HG03175 (cell line): ENCODE results near the gene EGF.
A peak's percentile ranks its signal among the peaks of the same experiment; 100 is the strongest.

Experiments
- ATAC-seq: cut with Tn5 transposase; IDR thresholded peaks from one replicate; pipeline ENCODE4 v1.9.1; 2021; ENCODE audit warnings: mild to moderate bottlenecking, moderate library complexity; ENCODE audit not compliant: unreplicated experiment

Gene EGF

GRCh38 chr4:109989618-109990017 lies 76.9 kb downstream of the EGF start:
- ATAC-seq: no peak

DNA sequence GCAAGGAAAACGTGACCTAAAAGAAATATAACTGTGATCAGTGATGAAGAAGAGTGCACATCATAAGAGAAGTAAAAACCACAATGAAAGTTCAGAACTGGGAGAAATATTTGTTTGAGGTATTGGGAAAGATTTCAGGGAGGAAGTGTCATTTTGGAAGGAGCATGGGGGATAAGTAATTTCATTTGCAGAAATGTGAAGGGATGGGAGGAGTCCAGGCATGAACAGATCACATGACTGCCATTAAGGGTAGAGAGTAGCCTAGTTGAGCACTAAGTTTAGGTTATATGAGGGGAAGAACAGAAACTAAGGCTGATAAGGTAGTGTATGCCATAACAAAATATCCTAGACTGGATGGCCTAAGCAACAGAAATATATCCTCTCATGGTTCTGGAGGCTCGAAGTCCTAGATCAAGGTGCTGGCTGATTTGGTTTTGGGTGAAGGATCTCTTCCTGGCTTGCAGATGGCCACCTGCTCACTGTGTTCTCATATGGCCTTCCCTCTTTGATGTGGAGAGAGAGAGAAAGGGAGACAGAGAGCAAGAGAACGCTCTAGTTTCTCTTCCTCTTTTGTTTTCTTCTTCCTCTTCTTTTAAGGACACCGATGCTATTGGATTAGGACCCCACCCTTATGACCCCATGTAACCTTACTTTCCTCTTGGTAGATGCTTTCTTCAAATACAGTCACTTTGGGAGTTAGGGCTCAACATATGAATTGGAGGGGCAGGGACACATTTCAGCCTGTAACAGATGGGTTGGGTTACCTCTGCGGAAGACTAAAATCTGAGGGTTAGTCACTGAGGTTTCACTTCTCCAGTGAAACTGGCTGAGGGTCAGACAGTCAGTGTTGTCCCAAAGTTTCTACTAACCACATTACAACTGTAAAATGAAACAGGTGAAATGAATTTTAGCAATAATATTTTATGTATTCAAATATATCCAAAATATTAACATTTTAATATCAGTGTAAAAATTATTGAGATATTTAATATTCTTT lies 77.9 kb downstream of the EGF start:
- ATAC-seq: peak; percentile 81

DNA sequence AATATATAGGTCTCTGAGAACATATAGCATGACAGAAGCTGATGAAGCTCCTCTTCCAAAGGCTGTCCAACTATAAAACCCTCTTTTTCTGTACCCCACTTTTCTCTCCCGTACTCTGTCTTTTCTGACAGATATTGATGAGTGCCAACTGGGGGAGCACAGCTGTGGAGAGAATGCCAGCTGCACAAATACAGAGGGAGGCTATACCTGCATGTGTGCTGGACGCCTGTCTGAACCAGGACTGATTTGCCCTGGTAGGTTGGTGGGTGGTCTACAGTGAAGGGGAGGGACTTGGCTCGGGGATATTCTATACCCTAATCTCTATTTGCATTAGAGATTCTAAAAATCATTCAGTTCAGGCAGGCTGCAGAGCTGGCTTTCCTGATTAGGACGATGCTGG lies 80.4 kb downstream of the EGF start:
- ATAC-seq: no peak

GRCh38 chr4:109994415-109994827 lies 81.7 kb downstream of the EGF start:
- peak; percentile 75 for ATAC-seq

DNA sequence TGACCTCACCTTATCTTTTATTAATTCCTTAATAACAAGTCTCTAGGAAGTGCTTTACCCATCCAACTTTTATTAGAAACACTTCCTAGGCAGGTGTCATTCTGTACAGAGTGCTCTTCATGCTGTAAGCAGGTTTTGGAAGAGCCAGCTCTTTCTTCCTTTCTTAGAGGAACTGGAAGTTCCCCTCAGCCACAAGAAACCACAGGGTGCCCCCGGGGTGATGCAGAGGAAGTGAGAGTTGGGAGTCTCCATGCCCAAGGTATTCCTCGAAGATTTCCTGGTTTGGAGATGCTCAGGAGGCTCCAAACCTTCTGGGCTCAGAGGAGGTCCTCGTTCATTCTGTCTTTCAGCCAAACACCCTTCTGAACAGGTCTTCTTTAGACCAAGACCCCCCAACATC lies 83.8 kb downstream of the EGF start:
- no peak for ATAC-seq

- peak; percentile 45 for ATAC-seq
These were observed 86.3 kb downstream of the EGF start for GRCh38 chr4:109998867-109999584.

GRCh38 chr4:109999585-109999912 lies 86.9 kb downstream of the EGF start:
- ATAC-seq: no peak

- ATAC-seq: no peak
These were observed 89.6 kb downstream of the EGF start for GRCh38 chr4:110002326-110002725.

- no peak for ATAC-seq
These were observed 90.9 kb downstream of the EGF start for GRCh38 chr4:110003401-110004187.

- ATAC-seq: no peak
These were observed 91.9 kb downstream of the EGF start for GRCh38 chr4:110004556-110004955.

GRCh38 chr4:110005461-110006056 lies 92.9 kb downstream of the EGF start:
- peak; percentile 73 for ATAC-seq

DNA sequence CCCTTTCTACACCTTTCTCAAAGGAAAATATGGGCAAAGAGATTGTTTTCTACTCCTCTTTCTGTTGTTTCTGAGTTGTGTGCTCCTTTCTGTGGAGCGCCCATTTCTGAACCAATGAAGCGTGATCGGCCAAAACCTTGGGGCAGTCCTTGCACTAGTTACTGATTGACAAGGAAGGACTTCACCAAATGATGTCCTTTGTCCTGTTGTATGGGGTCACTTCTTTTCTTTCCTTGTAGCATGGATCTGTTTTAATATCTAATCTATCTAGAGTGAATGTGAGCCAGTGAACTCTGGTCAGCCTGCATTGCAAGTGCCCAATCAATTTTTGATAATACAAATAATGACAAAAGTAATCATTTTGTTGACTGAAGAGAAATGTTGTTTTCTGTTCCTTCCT lies 94.5 kb downstream of the EGF start:
- no peak for ATAC-seq

DNA sequence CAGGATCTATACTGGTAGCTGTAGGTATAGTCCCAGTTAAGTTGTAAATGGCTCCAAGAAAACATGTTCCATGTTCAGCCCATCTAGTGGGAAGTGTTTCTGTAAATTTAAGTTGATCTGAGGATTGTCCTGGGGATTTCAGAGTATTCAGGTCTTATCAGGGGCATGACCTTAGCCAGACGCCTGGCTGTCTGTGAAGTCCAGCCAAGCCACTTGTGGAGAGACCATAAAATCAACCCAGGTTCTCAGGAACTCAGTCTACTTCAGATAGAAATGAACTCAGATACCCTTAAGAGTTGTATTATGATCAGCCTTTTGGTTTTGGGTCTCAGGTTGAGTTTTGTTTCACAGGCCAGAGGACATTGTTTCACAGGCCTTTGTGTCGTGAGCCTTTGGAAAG lies 95.9 kb downstream of the EGF start:
- no peak for ATAC-seq

GRCh38 chr4:110009550-110009949 lies 96.9 kb downstream of the EGF start:
- ATAC-seq: no peak

- no peak for ATAC-seq
These were observed 98.1 kb downstream of the EGF start for GRCh38 chr4:110010797-110011196.

GRCh38 chr4:110012917-110013316 lies 100.2 kb downstream of the EGF start:
- ATAC-seq: no peak

GRCh38 chr4:110014233-110014632 lies 101.5 kb downstream of the EGF start:
- ATAC-seq: no peak

- ATAC-seq: no peak
These were observed 106.5 kb downstream of the EGF start for GRCh38 chr4:110019153-110019552.

GRCh38 chr4:110020139-110020538 lies 107.5 kb downstream of the EGF start:
- ATAC-seq: no peak

DNA sequence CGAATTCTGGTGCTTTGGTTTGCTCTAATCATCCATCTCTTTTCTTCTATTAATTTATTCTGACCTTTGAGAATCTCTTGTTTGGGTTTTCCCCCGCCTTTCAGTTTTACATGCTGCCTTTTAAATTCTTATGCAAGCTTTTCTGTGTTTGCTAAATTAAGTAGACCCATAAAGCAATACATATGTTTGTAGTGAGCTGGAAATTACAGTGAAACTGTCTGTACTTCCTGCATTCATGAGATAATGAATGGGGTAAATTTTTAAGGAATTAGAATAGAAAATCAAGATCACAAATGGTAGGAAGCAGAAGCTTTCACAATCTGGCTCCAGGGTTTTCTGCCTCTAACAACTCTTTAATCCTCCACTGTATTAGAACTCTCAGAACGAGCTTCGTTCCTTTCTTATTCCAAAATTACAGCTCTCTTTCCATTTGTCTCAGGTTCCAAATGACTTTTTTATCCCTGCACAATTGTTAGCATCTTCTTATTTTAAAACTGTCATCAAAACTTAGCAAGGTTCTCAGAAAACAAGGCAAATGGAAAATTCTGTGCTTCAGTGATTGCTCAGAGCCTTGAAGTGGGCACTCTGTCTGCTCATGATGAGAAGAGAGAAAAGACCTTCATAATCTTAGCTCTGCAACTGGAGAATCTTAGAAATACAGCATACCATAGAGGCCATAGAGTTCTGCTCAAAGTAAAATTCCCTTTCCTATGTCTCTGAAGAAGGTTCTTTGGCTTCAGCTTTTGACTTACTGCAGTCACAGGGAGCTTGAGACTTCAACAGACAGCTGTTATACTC lies 108.2 kb downstream of the EGF start:
- ATAC-seq: no peak
